Measurements from ENCODE around the gene DDX17. TPM values are rescaled to one million over a fixed set of nuclear protein-coding genes. Genes with fewer than 3 reads are reported as not detected.

Gene DDX17
- total and polyA plus RNA-seq, 2 of the 8 experiments (the other 6 are each of a cell fraction or from before 2014, with no cell fraction given), result 437 to 441 TPM

DNA sequence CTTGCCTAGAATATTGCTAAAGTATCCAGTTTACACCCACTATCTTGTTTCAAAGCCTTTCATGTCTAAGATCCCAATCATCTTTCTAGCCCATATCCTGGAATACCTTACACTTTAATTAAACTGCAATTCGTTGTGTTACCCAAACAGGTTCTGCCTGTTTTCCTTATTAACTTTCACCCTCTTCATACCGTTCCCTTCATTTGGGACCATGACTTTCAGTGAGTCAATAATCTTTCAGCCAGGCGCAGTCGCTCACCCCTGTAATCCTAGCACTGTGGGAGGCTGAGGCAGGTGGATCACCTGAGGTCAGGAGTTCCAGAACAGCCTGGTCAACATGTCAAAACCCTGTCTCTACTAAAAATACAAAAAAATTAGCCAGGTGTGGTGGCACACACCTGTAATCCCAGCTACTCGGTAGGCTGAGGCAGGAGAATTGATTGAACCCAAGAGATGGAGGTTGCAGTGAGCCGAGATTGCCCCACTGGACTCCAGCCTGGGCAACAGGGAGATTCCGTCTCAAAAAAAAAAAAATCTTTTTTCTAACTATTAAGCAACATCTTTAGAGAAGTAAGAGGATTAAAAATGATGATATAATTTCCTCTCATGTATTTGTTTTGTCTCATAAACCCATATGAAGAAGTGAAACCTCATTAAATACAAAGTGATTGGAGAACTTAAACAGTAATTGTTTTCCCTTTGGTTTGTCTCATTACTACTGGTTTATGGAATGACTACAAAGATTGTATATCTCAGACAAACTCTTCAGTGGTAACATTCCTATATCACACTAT lies 43.2 kb upstream of the DDX17 start:
- Histone ChIP-seq H3K27me3 (replicated peaks in 1 of 4; ENCODE audit: control insufficient read depth in 3 of 4, extremely low read depth in 1 of 4, insufficient read depth in 3 of 4, low read length in 3 of 4) (no peaks in the 10 kb centered on the region), H2AK5ac (ENCODE audit: low read depth, low read length) (no peak overlapping the region), H3K23ac (ENCODE audit: insufficient read length) (no peak overlapping the region), H3K56ac (replicated peaks; ENCODE audit: insufficient read length, low read depth, low read length) (no peak overlapping the region), H2BK5ac (ENCODE audit: low read depth, low read length) (no peak overlapping the region), H3K9ac (replicated peaks in 1 of 4; ENCODE audit: extremely low read depth in 1 of 4, low read depth in 3 of 4, low read length in 3 of 4) (no peak overlapping the region), H3K79me1 (ENCODE audit: low read depth, low read length) (no peaks in the 10 kb centered on the region), H3K4me3 (ENCODE audit: extremely low read depth in 1 of 4, insufficient read depth in 2 of 4, low read depth in 3 of 4, low read length in 4 of 4) (no peak overlapping the region), H3K14ac (ENCODE audit: insufficient read length) (no peak overlapping the region), H2BK120ac (replicated peaks; ENCODE audit: low read depth, low read length) (no peak overlapping the region), H3K27ac (ENCODE audit: low read depth, low read length) (no peak overlapping the region), H3K36me3 (ENCODE audit: control insufficient read depth in 2 of 4, insufficient read depth in 4 of 4, low read length in 3 of 4) (no peaks in the 10 kb centered on the region), H3K4ac (replicated peaks; ENCODE audit: insufficient read length, low read depth, low read length) (no peak overlapping the region), H4K91ac (replicated peaks; ENCODE audit: insufficient read length, low read length) (no peak overlapping the region), H3K9me3 (ENCODE audit: insufficient read depth in 2 of 2, low read depth in 1 of 2, low read length in 1 of 2) (no peaks in the 10 kb centered on the region), H4K8ac (ENCODE audit: extremely low read depth, insufficient read depth, low read length) (no peak overlapping the region), H3K4me1 (replicated peaks in 1 of 4; ENCODE audit: control insufficient read depth in 3 of 4, insufficient read depth in 4 of 4, low read length in 3 of 4) (0 out of 7 replicates have a peak, but pooled peaks cover 0 to 4% (median 0%) of the 10 kb centered on the region in 4 experiments), H4K20me1 (replicated peaks in 1 of 2; ENCODE audit: control insufficient read depth in 1 of 2, insufficient read depth in 2 of 2, low read length in 2 of 2) (no peaks in the 10 kb centered on the region), H2AFZ (ENCODE audit: low read length) (no peak overlapping the region), H3K18ac (ENCODE audit: extremely low read depth, low read length) (no peak overlapping the region), H2BK12ac (ENCODE audit: low read depth, low read length) (no peak overlapping the region), H4K5ac (ENCODE audit: insufficient read length, low read depth, low read length) (no peak overlapping the region), H2BK15ac (ENCODE audit: low read length) (no peak overlapping the region), H2BK20ac (ENCODE audit: low read length) (no peak overlapping the region), H3K23me2 (ENCODE audit: low read depth, low read length) (no peaks in the 10 kb centered on the region), H3K79me2 (ENCODE audit: control insufficient read depth in 1 of 2, insufficient read depth in 2 of 2, low read length in 2 of 2) (no peaks in the 10 kb centered on the region), H3K4me2 (ENCODE audit: insufficient read depth in 1 of 2, low read depth in 2 of 2, low read length in 2 of 2) (no peak overlapping the region)
- FAIRE-seq (no peak), DNase-seq (ENCODE audit: low read depth in 1 of 2, low spot score in 2 of 2) (no peak)
- 84% methylated on average over 7 of the region's 7 CpGs; no CpG with 5 or more reads in 1 of the 2 experiments for WGBS, 2 experiments (ENCODE audit: extremely low coverage in 1 of 2, insufficient coverage in 1 of 2, insufficient read length in 1 of 2, insufficient replicate concordance in 2 of 2, low coverage in 1 of 2, low lambda C conversion rate in 2 of 2, missing lambda C conversion rate in 1 of 2)
- ChIA-PET POLR2A (ENCODE audit: partially characterized antibody) (interaction anchor here (0.6 kb wide), 1 partner anchor 100 kb away, joined by 3 read pairs; no protein-coding TSS in a partner anchor), CTCF (ENCODE audit: partially characterized antibody) (interaction anchor here (0.6 kb wide), 1 partner anchor 1406 kb away, joined by 3 read pairs; no protein-coding TSS in a partner anchor)
- TF ChIP-seq CHD2 (IDR thresholded peaks at IDR 0.05; ENCODE audit: low read length) (no peak), KDM4A (IDR thresholded peaks at IDR 0.05; ENCODE audit: low read depth, low read length, severe bottlenecking) (no peak), BACH1 (IDR thresholded peaks at IDR 0.05; ENCODE audit: low read length) (no peak), CBX8 (IDR thresholded peaks at IDR 0.05; ENCODE audit: borderline replicate concordance, low read depth, low read length) (no peak), POLR2A (IDR thresholded peaks at IDR 0.05; ENCODE audit: control extremely low read depth in 1 of 2, low read depth in 2 of 2, low read length in 2 of 2) (no peak), SIX5 (IDR thresholded peaks at IDR 0.05; ENCODE audit: low read depth, low read length) (no peak), RBBP5 (IDR thresholded peaks at IDR 0.05; ENCODE audit: borderline replicate concordance, low read depth, low read length) (no peak), PHF8 (conservative IDR thresholded peaks at IDR 0.05; ENCODE audit: low read depth, low read length) (no peak), KDM5A (IDR thresholded peaks at IDR 0.05; ENCODE audit: low read length) (no peak)
- TF ChIP-seq, protein P1, sequence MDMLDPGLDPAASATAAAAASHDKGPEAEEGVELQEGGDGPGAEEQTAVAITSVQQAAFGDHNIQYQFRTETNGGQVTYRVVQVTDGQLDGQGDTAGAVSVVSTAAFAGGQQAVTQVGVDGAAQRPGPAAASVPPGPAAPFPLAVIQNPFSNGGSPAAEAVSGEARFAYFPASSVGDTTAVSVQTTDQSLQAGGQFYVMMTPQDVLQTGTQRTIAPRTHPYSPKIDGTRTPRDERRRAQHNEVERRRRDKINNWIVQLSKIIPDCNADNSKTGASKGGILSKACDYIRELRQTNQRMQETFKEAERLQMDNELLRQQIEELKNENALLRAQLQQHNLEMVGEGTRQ (IDR thresholded peaks at IDR 0.05; ENCODE audit: low read length), result no peak
- TF ChIP-seq, protein P2, sequence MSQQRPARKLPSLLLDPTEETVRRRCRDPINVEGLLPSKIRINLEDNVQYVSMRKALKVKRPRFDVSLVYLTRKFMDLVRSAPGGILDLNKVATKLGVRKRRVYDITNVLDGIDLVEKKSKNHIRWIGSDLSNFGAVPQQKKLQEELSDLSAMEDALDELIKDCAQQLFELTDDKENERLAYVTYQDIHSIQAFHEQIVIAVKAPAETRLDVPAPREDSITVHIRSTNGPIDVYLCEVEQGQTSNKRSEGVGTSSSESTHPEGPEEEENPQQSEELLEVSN (IDR thresholded peaks at IDR 0.05), result no peak
